Stomach (tissue), 4 donors: ENCODE data around the gene CDIP1.

ENCODE experiments used
- POLR2A ChIP-seq, 4 donors: fragments of 450-650 bp; IDR thresholded peaks; one replicate each; pipeline ENCODE4 v1.6.1; 2016; ENCODE audit warnings: antibody characterized with exemption in 4 of 4, control low read depth in 2 of 4, mild to moderate bottlenecking in 1 of 4, moderate library complexity in 1 of 4
- TF ChIP-seq, protein P1 (sequence below), 7 experiments: fragments of 450-650 bp in 4 of 7; fragments of 200-600 bp in 3 of 7; sonication (generic) in 3 of 7; IDR thresholded peaks; one replicate each; pipeline ENCODE4 v1.5.1; 2016 to 2019; ENCODE audit warnings: antibody characterized with exemption in 7 of 7, control low read depth in 2 of 7, mild to moderate bottlenecking in 1 of 7

DNA sequence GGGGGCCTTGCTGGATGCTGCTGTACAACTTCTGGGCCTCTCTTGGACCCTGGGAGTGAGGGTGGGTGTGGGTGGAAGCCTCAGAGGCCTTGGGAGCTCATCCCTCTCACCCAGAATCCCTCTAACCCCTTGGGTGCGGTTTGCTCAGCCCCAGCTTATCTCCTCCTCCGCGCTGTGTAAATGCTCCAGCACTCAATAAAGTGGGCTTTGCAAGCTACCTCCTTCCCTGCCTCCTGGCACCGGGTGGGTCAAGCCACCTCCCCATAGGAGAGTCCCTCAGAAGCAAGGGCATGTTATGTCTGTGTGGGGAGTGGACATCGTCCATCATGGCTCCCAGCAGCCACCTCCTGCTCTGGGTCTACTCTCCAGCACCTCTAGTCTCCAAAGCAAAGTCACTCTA, 28.4 kb downstream of the CDIP1 start:
- TF ChIP-seq, protein P1, sequence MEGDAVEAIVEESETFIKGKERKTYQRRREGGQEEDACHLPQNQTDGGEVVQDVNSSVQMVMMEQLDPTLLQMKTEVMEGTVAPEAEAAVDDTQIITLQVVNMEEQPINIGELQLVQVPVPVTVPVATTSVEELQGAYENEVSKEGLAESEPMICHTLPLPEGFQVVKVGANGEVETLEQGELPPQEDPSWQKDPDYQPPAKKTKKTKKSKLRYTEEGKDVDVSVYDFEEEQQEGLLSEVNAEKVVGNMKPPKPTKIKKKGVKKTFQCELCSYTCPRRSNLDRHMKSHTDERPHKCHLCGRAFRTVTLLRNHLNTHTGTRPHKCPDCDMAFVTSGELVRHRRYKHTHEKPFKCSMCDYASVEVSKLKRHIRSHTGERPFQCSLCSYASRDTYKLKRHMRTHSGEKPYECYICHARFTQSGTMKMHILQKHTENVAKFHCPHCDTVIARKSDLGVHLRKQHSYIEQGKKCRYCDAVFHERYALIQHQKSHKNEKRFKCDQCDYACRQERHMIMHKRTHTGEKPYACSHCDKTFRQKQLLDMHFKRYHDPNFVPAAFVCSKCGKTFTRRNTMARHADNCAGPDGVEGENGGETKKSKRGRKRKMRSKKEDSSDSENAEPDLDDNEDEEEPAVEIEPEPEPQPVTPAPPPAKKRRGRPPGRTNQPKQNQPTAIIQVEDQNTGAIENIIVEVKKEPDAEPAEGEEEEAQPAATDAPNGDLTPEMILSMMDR (IDR thresholded peaks at IDR 0.05), result no peak
- no peak for TF ChIP-seq POLR2A (IDR thresholded peaks at IDR 0.05)
